Measurements from ENCODE around the gene ARID3B. TPM values are rescaled to one million over a fixed set of nuclear protein-coding genes. Genes with fewer than 3 reads are reported as not detected.

ARID3B gene
- total RNA-seq, 1 experiment from 2014 or later: 101 TPM

DNA sequence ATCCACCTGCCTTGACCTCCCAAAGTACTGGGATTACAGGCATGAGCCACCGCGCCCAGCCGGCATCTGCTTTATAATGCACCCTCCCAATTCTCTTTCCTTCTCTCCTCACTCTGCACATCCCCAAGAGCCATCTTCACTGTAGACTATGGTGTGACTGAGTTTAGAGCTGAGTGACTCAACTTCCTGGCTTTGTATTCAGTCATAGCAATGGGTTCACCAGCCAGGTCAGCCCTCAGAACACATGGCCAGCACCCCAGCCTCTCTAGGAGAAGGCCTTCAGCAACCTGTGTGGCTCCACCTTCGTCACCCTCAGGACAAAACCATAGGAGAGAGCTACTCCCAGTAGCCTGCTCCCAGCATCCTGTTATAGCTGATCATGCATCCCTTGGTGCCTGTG, 33.0 kb downstream of the ARID3B start:
- Mint-ChIP-seq H3K4me3 (no peak overlapping the region), H3K36me3 (ENCODE audit: insufficient read depth in 1 of 3, low read depth in 3 of 3) (peaks cover 46 to 91% (median 77%) of the 10 kb centered on the region in 3 experiments), H3K27me3 (ENCODE audit: low read depth) (no peaks in the 10 kb centered on the region), H3K27ac (peak overlapping the region in 1 of 3 experiments; percentile 61; a peak in 2 of 7 replicates), H3K4me1 (no peaks in the 10 kb centered on the region), H3K9me3 (no peaks in the 10 kb centered on the region)
- Histone ChIP-seq H3K4me1 (ENCODE audit: insufficient read depth, low read length) (no peaks in the 10 kb centered on the region), H3K9me3 (ENCODE audit: control insufficient read depth, low read depth, low read length) (no peaks in the 10 kb centered on the region), H3K27me3 (ENCODE audit: insufficient read depth, low read length) (no peaks in the 10 kb centered on the region), H3T11ph (ENCODE audit: low read length) (no peak overlapping the region), H3K56ac (ENCODE audit: insufficient read length, low read depth, low read length) (no peak overlapping the region), H3K9ac (ENCODE audit: extremely low read depth, insufficient read length, low read length) (no peak overlapping the region), H2AFZ (ENCODE audit: low read length) (no peak overlapping the region), H3K79me2 (ENCODE audit: insufficient read depth, low read length) (peaks cover 2% of the 10 kb centered on the region; the same call in 1 of the 2 replicates), H2BK5ac (ENCODE audit: insufficient read length, low read length) (no peak overlapping the region), H3K4me2 (ENCODE audit: insufficient read depth, insufficient read length, low read length) (no peak overlapping the region), H4K5ac (ENCODE audit: insufficient read length, low read depth, low read length) (no peak overlapping the region), H3K23me2 (ENCODE audit: insufficient read length, low read depth, low read length, poor library complexity, severe bottlenecking) (no peaks in the 10 kb centered on the region), H3K23ac (ENCODE audit: insufficient read length, low read depth, low read length) (no peak overlapping the region), H2BK120ac (ENCODE audit: low read depth, low read length, poor library complexity, severe bottlenecking) (no peak overlapping the region), H2BK12ac (ENCODE audit: insufficient read length, low read depth, low read length) (no peak overlapping the region), H4K20me1 (ENCODE audit: control insufficient read depth, insufficient read depth, insufficient read length) (no peaks in the 10 kb centered on the region), H2AK5ac (ENCODE audit: insufficient read length, low read length) (no peak overlapping the region), H3K4ac (ENCODE audit: low read depth, low read length) (no peak overlapping the region), H3K18ac (ENCODE audit: insufficient read length, low read depth, low read length) (no peak overlapping the region), H2BK20ac (ENCODE audit: low read depth, low read length, poor library complexity, severe bottlenecking) (no peak overlapping the region), H4K91ac (ENCODE audit: insufficient read length, low read depth, low read length) (no peak overlapping the region), H2BK15ac (ENCODE audit: low read depth, low read length) (no peak overlapping the region), H3K27ac (ENCODE audit: insufficient read length, low read depth, low read length) (no peak overlapping the region), H3K79me1 (ENCODE audit: insufficient read depth, low read depth, low read length, poor library complexity, severe bottlenecking) (no peaks in the 10 kb centered on the region), H4K8ac (replicated peaks; ENCODE audit: insufficient read length, low read depth, low read length) (no peak overlapping the region), H3K14ac (ENCODE audit: insufficient read depth, low read length) (no peak overlapping the region)
- no peak for DNase-seq
- TF ChIP-seq, protein P1, sequence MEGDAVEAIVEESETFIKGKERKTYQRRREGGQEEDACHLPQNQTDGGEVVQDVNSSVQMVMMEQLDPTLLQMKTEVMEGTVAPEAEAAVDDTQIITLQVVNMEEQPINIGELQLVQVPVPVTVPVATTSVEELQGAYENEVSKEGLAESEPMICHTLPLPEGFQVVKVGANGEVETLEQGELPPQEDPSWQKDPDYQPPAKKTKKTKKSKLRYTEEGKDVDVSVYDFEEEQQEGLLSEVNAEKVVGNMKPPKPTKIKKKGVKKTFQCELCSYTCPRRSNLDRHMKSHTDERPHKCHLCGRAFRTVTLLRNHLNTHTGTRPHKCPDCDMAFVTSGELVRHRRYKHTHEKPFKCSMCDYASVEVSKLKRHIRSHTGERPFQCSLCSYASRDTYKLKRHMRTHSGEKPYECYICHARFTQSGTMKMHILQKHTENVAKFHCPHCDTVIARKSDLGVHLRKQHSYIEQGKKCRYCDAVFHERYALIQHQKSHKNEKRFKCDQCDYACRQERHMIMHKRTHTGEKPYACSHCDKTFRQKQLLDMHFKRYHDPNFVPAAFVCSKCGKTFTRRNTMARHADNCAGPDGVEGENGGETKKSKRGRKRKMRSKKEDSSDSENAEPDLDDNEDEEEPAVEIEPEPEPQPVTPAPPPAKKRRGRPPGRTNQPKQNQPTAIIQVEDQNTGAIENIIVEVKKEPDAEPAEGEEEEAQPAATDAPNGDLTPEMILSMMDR (conservative IDR thresholded peaks at IDR 0.05): no peak
- no CpG with 5 or more reads among the region's 4 CpGs for WGBS (ENCODE audit: extremely low coverage, insufficient read length, low lambda C conversion rate)
